HG02763 (cell line): ENCODE data around the gene ENPP3.

Experiments used
- ATAC-seq: cut with Tn5 transposase; IDR thresholded peaks from one replicate; pipeline ENCODE4 v1.9.1; 2021; ENCODE audit warnings: mild to moderate bottlenecking, moderate library complexity; ENCODE audit not compliant: unreplicated experiment

ENPP3 gene

GRCh38 chr6:131791476-131791875 is 154.4 kb downstream of the ENPP3 start:
- ATAC-seq, result no peak

GRCh38 chr6:131792091-131792496 is 155.0 kb downstream of the ENPP3 start:
- ATAC-seq, result no peak

GRCh38 chr6:131795366-131795765 is 158.3 kb downstream of the ENPP3 start:
- no peak for ATAC-seq
